ENCODE measurements around the gene CYTH1. TPM values are rescaled to one million over a fixed set of nuclear protein-coding genes. Genes with fewer than 3 reads are reported as not detected.

The CYTH1 gene
- polyA plus RNA-seq, 1 of the 3 experiments (the other 2 are of a cell fraction) = 23.8 TPM

DNA sequence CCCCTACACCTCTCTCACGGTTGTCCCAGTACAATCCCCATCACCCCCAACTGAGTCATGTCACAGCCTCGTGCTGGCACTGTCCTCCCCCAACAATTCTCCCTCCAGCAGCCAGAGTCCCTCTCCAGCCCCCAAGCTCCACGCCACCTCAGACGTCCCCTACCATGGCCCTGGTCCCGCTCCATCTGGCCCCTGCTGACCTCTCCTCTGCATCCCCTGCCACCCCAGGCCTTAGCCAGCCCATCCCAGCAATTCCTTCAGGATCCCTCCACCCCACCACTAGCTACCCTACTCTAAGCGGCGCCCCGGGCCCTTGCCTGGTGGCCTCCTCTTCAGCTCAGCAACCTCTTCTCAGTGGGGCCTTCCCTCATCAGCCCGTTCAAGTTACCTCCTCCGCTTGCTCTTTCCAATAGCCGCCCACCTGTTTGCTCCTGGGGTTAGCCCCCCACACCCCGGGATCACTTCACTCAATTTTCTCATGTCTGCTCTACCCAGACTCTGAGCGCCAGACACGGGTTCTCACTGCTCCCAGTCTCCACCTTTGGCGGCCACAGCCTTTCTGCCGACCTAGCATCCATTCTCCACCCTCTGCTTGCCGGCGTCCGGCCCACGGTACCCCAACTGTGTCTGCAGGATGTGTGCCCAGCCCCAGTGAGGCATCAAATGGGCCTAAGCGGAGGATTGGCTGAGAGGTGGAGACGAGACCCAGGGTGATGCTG, 112.7 kb downstream of the CYTH1 start:
- Histone ChIP-seq H3F3A (replicated peaks; ENCODE audit: insufficient read depth) (peaks cover 4% of the 10 kb centered on the region), H3K79me2 (ENCODE audit: insufficient read depth) (no peaks in the 10 kb centered on the region), H3K9me2 (no peaks in the 10 kb centered on the region), H3K4me1 (ENCODE audit: control insufficient read depth in 1 of 2, insufficient read depth in 2 of 2, low read depth in 1 of 2, low read length in 1 of 2) (peaks cover 0 to 14% of the 10 kb centered on the region in 2 experiments; a peak in 1 of 4 replicates), H2AFZ (ENCODE audit: low read depth) (no peak overlapping the region), H3K9me3 (no peaks in the 10 kb centered on the region), H3K4me2 (no peak overlapping the region), H3K27me3 (ENCODE audit: insufficient read depth) (no peaks in the 10 kb centered on the region), H3K27ac (ENCODE audit: low read depth in 2 of 2, low read length in 1 of 2) (no peak overlapping the region), H3K9ac (no peak overlapping the region), H4K20me1 (ENCODE audit: insufficient read depth) (no peaks in the 10 kb centered on the region), H3K36me3 (replicated peaks in 1 of 2; ENCODE audit: control insufficient read depth in 1 of 2, insufficient read depth in 2 of 2, low read length in 1 of 2) (peaks cover 6 to 8% of the 10 kb centered on the region in 2 experiments), H3K4me3 (ENCODE audit: low read depth in 2 of 2, low read length in 1 of 2) (no peak overlapping the region)
- no peak for DNase-seq
- CTCF ChIA-PET = no interaction called here
- 95% methylated on average over 22 of the region's 22 CpGs for WGBS (ENCODE audit: low lambda C conversion rate)
- TF ChIP-seq TEAD4 (IDR thresholded peaks at IDR 0.05; ENCODE audit: borderline replicate concordance, insufficient read depth) (no peak), ELF1 (IDR thresholded peaks at IDR 0.05) (no peak), EZH2phosphoT487 (IDR thresholded peaks at IDR 0.05; ENCODE audit: borderline replicate concordance, low read depth) (no peak), FOXJ3 (CRISPR knock-in tag; IDR thresholded peaks at IDR 0.05) (no peak), POLR2AphosphoS5 (IDR thresholded peaks at IDR 0.05; ENCODE audit: low read depth, low read length) (no peak), RAD21 (IDR thresholded peaks at IDR 0.05; ENCODE audit: low read length) (no peak), GABPA (IDR thresholded peaks at IDR 0.05; ENCODE audit: low read depth) (no peak), IRF3 (IDR thresholded peaks at IDR 0.05; ENCODE audit: low read depth, low read length) (no peak), YY1 (IDR thresholded peaks at IDR 0.05; ENCODE audit: low read depth) (no peak), JUND (IDR thresholded peaks at IDR 0.05) (no peak), MEF2A (IDR thresholded peaks at IDR 0.05; ENCODE audit: borderline replicate concordance, low read depth) (no peak), RXRA (IDR thresholded peaks at IDR 0.05; ENCODE audit: borderline replicate concordance, low read depth) (no peak), GATA2 (CRISPR knock-in tag; IDR thresholded peaks at IDR 0.05) (no peak), NFIC (IDR thresholded peaks at IDR 0.05; ENCODE audit: borderline replicate concordance) (no peak), FOSL2 (IDR thresholded peaks at IDR 0.05; ENCODE audit: borderline replicate concordance, low read depth) (no peak), ZBTB33 (IDR thresholded peaks at IDR 0.05; ENCODE audit: borderline replicate concordance, low read depth) (no peak), PBX3 (IDR thresholded peaks at IDR 0.05) (no peak), TAF1 (IDR thresholded peaks at IDR 0.05; ENCODE audit: borderline replicate concordance, low read depth, low read length) (no peak), SMC3 (IDR thresholded peaks at IDR 0.05; ENCODE audit: low read depth, low read length) (no peak)
- TF ChIP-seq, protein P1, sequence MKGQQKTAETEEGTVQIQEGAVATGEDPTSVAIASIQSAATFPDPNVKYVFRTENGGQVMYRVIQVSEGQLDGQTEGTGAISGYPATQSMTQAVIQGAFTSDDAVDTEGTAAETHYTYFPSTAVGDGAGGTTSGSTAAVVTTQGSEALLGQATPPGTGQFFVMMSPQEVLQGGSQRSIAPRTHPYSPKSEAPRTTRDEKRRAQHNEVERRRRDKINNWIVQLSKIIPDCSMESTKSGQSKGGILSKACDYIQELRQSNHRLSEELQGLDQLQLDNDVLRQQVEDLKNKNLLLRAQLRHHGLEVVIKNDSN (IDR thresholded peaks at IDR 0.05; ENCODE audit: borderline replicate concordance, low read depth) = no peak
- POLR2A ChIA-PET = interaction anchor here (0.6 kb wide), 1 partner anchor 274 kb away, joined by 3 read pairs; no protein-coding TSS in a partner anchor
